Measurements from ENCODE around the gene TMOD1. TPM values are rescaled to one million over a fixed set of nuclear protein-coding genes. Genes with fewer than 3 reads are reported as not detected.

Gene TMOD1
- total RNA-seq, 1 donor from 2014 or later: 0.23 TPM

- no peaks in the 10 kb centered on the region for H3K9me3 Mint-ChIP-seq
- H3K27ac Mint-ChIP-seq (ENCODE audit: unreplicated experiment): no peak overlapping the region
- peaks cover 14% of the 10 kb centered on the region for H3K4me1 Mint-ChIP-seq
- TF ChIP-seq CTCF (conservative IDR thresholded peaks at IDR 0.05): no peak
- H3K27me3 Mint-ChIP-seq (ENCODE audit: low read depth): no peaks in the 10 kb centered on the region
- DNase-seq (ENCODE audit: low read depth, low spot score): no peak
- H3K36me3 Mint-ChIP-seq (ENCODE audit: low read depth): peaks cover 31% of the 10 kb centered on the region
- no peak overlapping the region for H3K4me3 Mint-ChIP-seq
Measured at GRCh38 chr9:97625620-97626019, 124.2 kb downstream of the TMOD1 start.

- Mint-ChIP-seq H3K27ac (ENCODE audit: unreplicated experiment) (no peak overlapping the region), H3K9me3 (no peaks in the 10 kb centered on the region), H3K4me1 (peaks cover 20% of the 10 kb centered on the region), H3K36me3 (ENCODE audit: low read depth) (peaks cover 13% of the 10 kb centered on the region), H3K27me3 (ENCODE audit: low read depth) (no peaks in the 10 kb centered on the region), H3K4me3 (peak overlapping the region; percentile 52)
- DNase-seq (ENCODE audit: low read depth, low spot score): no peak
- TF ChIP-seq CTCF (conservative IDR thresholded peaks at IDR 0.05): no peak
Measured at GRCh38 chr9:97627624-97628023, 126.2 kb downstream of the TMOD1 start.

- H3K4me3 Mint-ChIP-seq: peak overlapping the region; percentile 45
- no peak overlapping the region for H3K27ac Mint-ChIP-seq (ENCODE audit: unreplicated experiment)
- no peaks in the 10 kb centered on the region for H3K27me3 Mint-ChIP-seq (ENCODE audit: low read depth)
- H3K9me3 Mint-ChIP-seq: no peaks in the 10 kb centered on the region
- no peak for TF ChIP-seq CTCF (conservative IDR thresholded peaks at IDR 0.05)
- H3K4me1 Mint-ChIP-seq: peaks cover 20% of the 10 kb centered on the region
- DNase-seq (ENCODE audit: low read depth, low spot score): no peak
- peaks cover 8% of the 10 kb centered on the region for H3K36me3 Mint-ChIP-seq (ENCODE audit: low read depth)
Measured at GRCh38 chr9:97628668-97629067, 127.2 kb downstream of the TMOD1 start.

- H3K4me1 Mint-ChIP-seq: peaks cover 20% of the 10 kb centered on the region
- no peaks in the 10 kb centered on the region for H3K27me3 Mint-ChIP-seq (ENCODE audit: low read depth)
- DNase-seq (ENCODE audit: low read depth, low spot score): no peak
- peak overlapping the region; percentile 45 for H3K4me3 Mint-ChIP-seq
- TF ChIP-seq CTCF (conservative IDR thresholded peaks at IDR 0.05): no peak
- no peaks in the 10 kb centered on the region for H3K9me3 Mint-ChIP-seq
- H3K27ac Mint-ChIP-seq (ENCODE audit: unreplicated experiment): no peak overlapping the region
- H3K36me3 Mint-ChIP-seq (ENCODE audit: low read depth): peaks cover 4% of the 10 kb centered on the region
Measured at GRCh38 chr9:97629156-97629555, 127.7 kb downstream of the TMOD1 start.

- no peak for DNase-seq (ENCODE audit: low read depth, low spot score)
- Mint-ChIP-seq H3K4me3 (peak overlapping the region; percentile 67), H3K27ac (ENCODE audit: unreplicated experiment) (no peak overlapping the region), H3K9me3 (no peaks in the 10 kb centered on the region), H3K36me3 (ENCODE audit: low read depth) (no peaks in the 10 kb centered on the region), H3K27me3 (ENCODE audit: low read depth) (no peaks in the 10 kb centered on the region), H3K4me1 (peaks cover 32% of the 10 kb centered on the region)
- TF ChIP-seq CTCF (conservative IDR thresholded peaks at IDR 0.05): no peak
Measured at GRCh38 chr9:97630591-97630990, 129.1 kb downstream of the TMOD1 start.

Measured in neural crest cell (in vitro differentiated cells).